Smooth muscle cell (in vitro differentiated cells): ENCODE results near the gene GRM1. TPM values are rescaled to one million over a fixed set of nuclear protein-coding genes. Genes with fewer than 3 reads are reported as not detected.
A peak's percentile ranks its signal among the peaks of the same experiment; 100 is the strongest.

Experiments
- DNase-seq: peaks from one replicate; lab custom pipeline; 2025; ENCODE audit not compliant: unreplicated experiment; lab: John Stamatoyannopoulos, UW
- H2AFZ ChIP-seq: fragments of 200-600 bp; sonication (generic); 2 replicates; pipeline ENCODE4 v1.6.0; 2016; ENCODE audit warnings: antibody characterized with exemption, low read depth, mild to moderate bottlenecking
- H3F3A ChIP-seq: fragments of 200-600 bp; sonication (generic); 2 replicates; pipeline ENCODE4 v1.6.0; 2017; ENCODE audit warnings: antibody characterized with exemption, low read depth
- H3K27ac ChIP-seq: fragments of 200-600 bp; sonication (generic); 2 replicates; pipeline ENCODE4 v1.5.1; 2016; ENCODE audit warnings: low read depth, mild to moderate bottlenecking
- H3K27me3 ChIP-seq: fragments of 200-600 bp; sonication (generic); 2 replicates; pipeline ENCODE4 v1.6.1; 2016; ENCODE audit warnings: low read depth, mild to moderate bottlenecking
- H3K36me3 ChIP-seq: fragments of 200-600 bp; sonication (generic); 2 replicates; pipeline ENCODE4 v1.5.1; 2016; ENCODE audit warnings: low read depth
- H3K4me1 ChIP-seq: fragments of 200-600 bp; sonication (generic); 2 replicates; pipeline ENCODE4 v1.5.1; 2016; ENCODE audit warnings: low read depth
- H3K4me2 ChIP-seq: fragments of 200-600 bp; sonication (generic); 2 replicates; pipeline ENCODE4 v1.6.0; 2016; ENCODE audit warnings: mild to moderate bottlenecking
- H3K4me3 ChIP-seq: fragments of 200-600 bp; sonication (generic); 2 replicates; pipeline ENCODE4 v1.5.1; 2016; ENCODE audit warnings: mild to moderate bottlenecking
- H3K79me2 ChIP-seq: fragments of 200-600 bp; sonication (generic); 2 replicates; pipeline ENCODE4 v1.6.0; 2016; ENCODE audit warnings: low read depth, mild to moderate bottlenecking
- H3K9ac ChIP-seq: fragments of 200-600 bp; sonication (generic); 2 replicates; pipeline ENCODE4 v1.6.0; 2016; ENCODE audit warnings: low read depth
- H3K9me3 ChIP-seq: fragments of 200-600 bp; sonication (generic); replicated peaks from 2 replicates; pipeline ENCODE4 v1.5.1; 2016; ENCODE audit warnings: low read depth
- H4K20me1 ChIP-seq: fragments of 200-600 bp; sonication (generic); 2 replicates; pipeline ENCODE4 v1.6.0; 2016; ENCODE audit warnings: low read depth
- CTCF ChIP-seq: fragments of 200-600 bp; sonication (generic); IDR thresholded peaks from 2 replicates; pipeline ENCODE4 v1.5.1; 2017; ENCODE audit warnings: borderline replicate concordance, mild to moderate bottlenecking, antibody characterized with exemption; ENCODE audit not compliant: insufficient read depth, poor library complexity, severe bottlenecking
- WGBS: methylation state at CpG from one replicate; pipeline ENCODE4 v1.1.7; 2016; ENCODE audit warnings: low lambda C conversion rate; 5-methylcytosine and 5-hydroxymethylcytosine counted together
- polyA plus RNA-seq: library from polyadenylated mRNA; unstranded; fragments of >200 nt; fragmentation: Nextera tagmentation; extraction: Ambion mirVana; gene quantifications from 2 replicates; pipeline ENCODE4 v1.2.1, GENCODE V29; 2016
- total RNA-seq: library from RNA; depleted of rRNA; stranded (reverse); fragments of >200 nt; gene quantifications from 2 replicates; pipeline ENCODE4 v1.2.3, GENCODE V29; 2014

GRM1 gene
- total and polyA plus RNA-seq, 2 experiments from 2014 or later: not detected

- DNase-seq: no peak
- Histone ChIP-seq H4K20me1 (no peaks in the 10 kb centered on the region), H3K36me3 (no peaks in the 10 kb centered on the region), H3K79me2 (no peaks in the 10 kb centered on the region), H3K27me3 (no peaks in the 10 kb centered on the region), H3K4me2 (no peak overlapping the region), H3K4me3 (no peak overlapping the region), H3K27ac (no peak overlapping the region), H3K9ac (no peak overlapping the region), H2AFZ (no peak overlapping the region), H3K9me3 (no peaks in the 10 kb centered on the region), H3K4me1 (peaks cover 10% of the 10 kb centered on the region), H3F3A (no peaks in the 10 kb centered on the region)
- no peak for TF ChIP-seq CTCF
- 30% methylated on average over 4 of the region's 4 CpGs for WGBS
These were observed 326.7 kb downstream of the GRM1 start for GRCh38 chr6:146355521-146356100.

GRCh38 chr6:146357578-146358430 is 328.9 kb downstream of the GRM1 start:
- no peak for DNase-seq
- H2AFZ ChIP-seq: no peak overlapping the region
- 51% methylated on average over 8 of the region's 8 CpGs for WGBS
- H3K4me1 ChIP-seq: peaks cover 10% of the 10 kb centered on the region
- H3K36me3 ChIP-seq: no peaks in the 10 kb centered on the region
- no peak for TF ChIP-seq CTCF
- peak overlapping the region; percentile 68 for H3K9ac ChIP-seq
- H4K20me1 ChIP-seq: no peaks in the 10 kb centered on the region
- no peaks in the 10 kb centered on the region for H3F3A ChIP-seq
- H3K4me2 ChIP-seq: peak overlapping the region; percentile 73
- no peaks in the 10 kb centered on the region for H3K27me3 ChIP-seq
- H3K27ac ChIP-seq: peak overlapping the region; percentile 85
- no peaks in the 10 kb centered on the region for H3K9me3 ChIP-seq
- H3K79me2 ChIP-seq: no peaks in the 10 kb centered on the region
- H3K4me3 ChIP-seq: no peak overlapping the region

GRCh38 chr6:146358431-146359046 is 329.7 kb downstream of the GRM1 start:
- Histone ChIP-seq H2AFZ (no peak overlapping the region), H3K9ac (peak overlapping the region; percentile 68), H3K9me3 (no peaks in the 10 kb centered on the region), H3K4me2 (peak overlapping the region; percentile 73), H3F3A (no peaks in the 10 kb centered on the region), H3K27ac (peak overlapping the region; percentile 85), H3K4me1 (peaks cover 10% of the 10 kb centered on the region), H3K27me3 (no peaks in the 10 kb centered on the region), H3K4me3 (no peak overlapping the region), H3K36me3 (no peaks in the 10 kb centered on the region), H4K20me1 (no peaks in the 10 kb centered on the region), H3K79me2 (no peaks in the 10 kb centered on the region)
- no peak for DNase-seq
- 34% methylated on average over 3 of the region's 3 CpGs for WGBS
- TF ChIP-seq CTCF: no peak
